NCI-H2081 treated with DMSO at 0.1 percent for 48 hours (cell line): Measurements from ENCODE around the gene HLA-DOB.

Source experiments
- DNase-seq: peaks from one replicate; lab custom pipeline; 2025; lab: John Stamatoyannopoulos, UW

HLA-DOB gene

DNA sequence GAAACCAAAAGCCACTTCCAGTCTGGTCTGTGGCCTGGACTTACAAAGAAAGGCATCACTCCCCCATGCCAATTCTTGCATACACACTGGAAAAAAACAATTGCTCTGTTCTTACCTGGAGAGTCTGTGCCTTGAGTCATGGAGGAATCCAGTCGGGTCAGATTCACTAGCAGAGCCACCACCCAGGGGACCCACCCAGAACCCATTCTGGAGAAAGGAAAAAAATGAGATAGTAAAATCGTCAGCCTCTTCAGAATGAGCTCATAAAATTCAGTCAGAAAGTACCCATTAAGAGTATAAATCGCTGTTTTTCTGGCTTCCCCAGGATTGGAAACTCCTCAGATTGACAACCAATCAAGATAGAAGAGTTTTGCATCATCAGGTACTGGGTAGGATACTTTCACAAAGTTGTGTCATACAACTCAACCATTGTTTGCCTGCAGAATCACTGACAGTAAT is at the start of gene HLA-DOB:
TSS of gene HLA-DOB (minus strand) at position 257 of the 459 bp plus-strand sequence. CDS start at position 206, 51 bp downstream.
- no peak for DNase-seq

DNA sequence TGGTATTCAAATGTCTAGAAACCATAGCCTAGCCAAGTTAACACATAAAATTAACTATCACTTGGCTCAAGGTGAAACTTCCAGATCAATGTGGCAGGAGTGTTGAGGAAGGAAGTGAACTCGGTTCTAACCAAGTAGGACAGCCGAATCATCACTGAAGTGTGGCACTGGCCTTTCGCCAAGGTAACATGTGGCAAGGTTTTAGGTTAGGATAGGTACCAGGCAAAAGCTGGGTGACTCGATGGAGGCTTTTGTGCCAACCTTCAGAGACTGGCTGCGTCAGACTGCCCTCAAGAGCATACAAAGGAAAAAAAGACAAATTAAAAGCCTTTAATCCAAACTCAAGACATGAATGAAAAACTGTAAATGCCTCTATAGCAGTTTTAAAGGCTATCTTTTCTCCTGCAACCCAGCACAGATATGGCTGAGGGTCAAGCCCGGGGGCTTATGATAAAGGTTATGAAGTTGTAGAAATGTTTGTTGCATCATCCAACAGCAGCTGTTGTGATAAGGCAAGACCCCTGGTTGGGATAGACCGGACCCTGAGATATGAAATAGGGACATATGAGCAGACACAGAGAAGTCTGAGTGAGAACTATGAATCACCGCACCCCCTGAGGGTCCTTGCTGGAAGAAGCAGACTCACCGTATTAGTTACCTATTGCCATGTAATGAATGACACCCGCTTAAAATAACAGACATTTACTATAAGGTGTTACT is 49.1 kb upstream of the HLA-DOB start:
- no peak for DNase-seq

DNA sequence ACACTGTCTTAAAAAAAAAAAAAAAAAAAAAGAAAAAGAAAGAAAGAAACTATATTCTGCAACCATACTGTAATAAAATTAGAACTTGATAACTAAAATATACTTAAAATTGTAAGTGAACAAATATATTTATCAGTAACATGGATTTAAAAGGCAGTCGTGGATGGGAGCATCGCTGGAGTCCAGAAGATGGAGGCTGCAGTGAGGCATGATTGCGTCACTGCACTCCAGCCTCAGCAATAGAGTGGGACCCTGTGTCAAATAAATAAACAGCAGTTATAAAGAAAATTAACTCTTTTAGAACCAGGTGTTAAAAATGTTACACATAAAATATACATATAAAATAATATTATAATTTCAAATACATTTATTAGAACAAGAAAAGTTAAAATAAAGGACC is 45.9 kb upstream of the HLA-DOB start:
- no peak for DNase-seq

DNA sequence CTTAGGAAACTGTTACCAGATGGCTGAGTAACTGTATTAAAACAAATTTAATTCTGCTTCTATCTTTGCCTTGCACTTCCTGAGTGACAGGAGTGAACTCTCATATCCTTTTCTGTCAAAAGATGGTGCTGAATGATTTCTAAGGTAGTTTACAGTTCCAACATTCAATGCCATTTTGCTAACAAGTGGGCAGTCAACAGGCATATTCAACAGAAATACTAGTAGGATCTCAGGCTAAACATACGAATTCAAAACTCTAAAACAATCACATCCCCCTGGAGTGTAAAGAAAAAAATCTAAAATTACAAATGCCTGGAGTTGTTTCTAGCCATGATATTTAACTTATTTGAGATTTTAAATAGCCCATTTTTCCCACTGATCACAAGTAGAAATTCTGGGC is 43.9 kb upstream of the HLA-DOB start:
- no peak for DNase-seq

DNA sequence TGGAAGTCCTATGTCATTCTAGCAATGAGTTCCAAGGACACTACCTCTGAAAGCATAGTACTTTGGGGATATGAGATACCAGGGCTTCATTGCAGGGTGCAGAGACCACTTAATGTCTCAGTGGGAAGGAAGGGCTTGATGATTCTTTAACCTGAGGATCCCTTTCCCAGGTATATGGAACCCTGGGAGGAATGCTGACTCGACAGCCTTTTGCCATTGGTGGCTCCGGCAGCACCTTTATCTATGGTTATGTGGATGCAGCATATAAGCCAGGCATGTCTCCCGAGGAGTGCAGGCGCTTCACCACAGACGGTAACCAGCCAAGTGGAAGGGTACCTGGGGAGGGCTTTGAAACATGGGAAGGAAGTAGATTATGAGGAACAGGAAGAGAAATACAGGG is 41.4 kb upstream of the HLA-DOB start:
- DNase-seq = no peak

DNA sequence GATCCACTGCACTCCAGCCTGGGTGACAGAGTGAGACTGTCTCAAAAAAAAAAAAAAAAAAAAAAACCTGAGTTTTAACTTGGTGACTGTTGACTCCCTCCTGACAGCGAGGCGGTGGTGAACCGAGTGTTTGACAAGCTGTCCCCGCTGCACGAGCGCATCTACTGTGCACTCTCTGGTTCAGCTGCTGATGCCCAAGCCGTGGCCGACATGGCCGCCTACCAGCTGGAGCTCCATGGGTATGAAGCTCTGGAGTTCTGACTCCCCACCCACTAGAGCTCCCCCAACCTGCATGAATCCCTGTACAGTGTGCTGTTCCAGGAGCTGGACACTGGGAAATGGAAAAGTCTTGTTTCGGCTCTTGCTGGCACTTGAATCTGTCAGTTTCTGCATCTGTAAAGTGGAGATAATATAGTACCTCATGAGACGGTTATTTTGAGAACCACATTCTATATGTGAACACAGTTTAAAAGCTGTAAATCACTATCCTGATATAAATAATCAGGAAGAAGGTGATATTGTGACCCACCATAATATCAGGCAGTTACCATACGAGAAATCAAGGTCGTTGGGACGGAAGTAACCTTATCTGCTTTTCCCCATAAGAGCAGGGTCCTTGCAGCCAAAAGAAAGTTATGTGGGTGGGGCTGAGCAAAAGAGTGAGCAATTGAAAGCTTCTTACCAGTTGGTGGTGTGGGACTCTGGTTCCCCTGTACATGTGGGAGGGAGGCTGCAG is 40.5 kb upstream of the HLA-DOB start:
- no peak for DNase-seq

DNA sequence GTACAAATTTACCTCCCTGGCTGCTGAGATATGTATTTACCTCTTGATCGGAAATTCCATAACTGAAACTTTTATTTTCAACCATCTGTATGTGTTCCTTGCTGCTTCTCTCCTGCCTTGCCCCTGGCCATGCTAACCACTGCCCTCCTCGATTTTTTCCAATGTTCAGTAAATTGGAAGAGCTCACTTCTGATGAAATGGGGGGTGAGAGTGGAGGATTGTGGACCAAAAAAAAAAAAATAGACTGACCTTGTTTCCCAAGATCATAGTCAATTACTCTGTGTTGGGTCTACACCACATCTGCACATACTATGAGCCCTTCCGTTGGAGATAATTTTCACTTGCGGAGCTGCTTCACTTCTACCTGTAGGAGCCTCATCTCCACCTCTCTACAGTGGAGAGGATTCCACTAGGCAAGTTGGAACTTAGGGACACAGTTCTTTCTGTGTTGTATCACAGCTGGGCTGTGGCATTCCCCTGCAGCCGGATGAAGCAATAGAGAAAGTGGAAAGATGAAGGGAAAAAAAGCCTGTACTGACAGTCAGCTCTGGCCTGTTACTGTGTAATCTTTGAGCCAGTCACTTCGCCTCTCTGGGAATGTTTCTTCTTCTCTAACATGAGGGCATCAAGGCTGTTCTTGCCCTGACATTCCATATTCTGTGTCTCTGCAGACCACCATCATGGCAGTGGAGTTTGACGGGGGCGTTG is 38.8 kb upstream of the HLA-DOB start:
- no peak for DNase-seq

DNA sequence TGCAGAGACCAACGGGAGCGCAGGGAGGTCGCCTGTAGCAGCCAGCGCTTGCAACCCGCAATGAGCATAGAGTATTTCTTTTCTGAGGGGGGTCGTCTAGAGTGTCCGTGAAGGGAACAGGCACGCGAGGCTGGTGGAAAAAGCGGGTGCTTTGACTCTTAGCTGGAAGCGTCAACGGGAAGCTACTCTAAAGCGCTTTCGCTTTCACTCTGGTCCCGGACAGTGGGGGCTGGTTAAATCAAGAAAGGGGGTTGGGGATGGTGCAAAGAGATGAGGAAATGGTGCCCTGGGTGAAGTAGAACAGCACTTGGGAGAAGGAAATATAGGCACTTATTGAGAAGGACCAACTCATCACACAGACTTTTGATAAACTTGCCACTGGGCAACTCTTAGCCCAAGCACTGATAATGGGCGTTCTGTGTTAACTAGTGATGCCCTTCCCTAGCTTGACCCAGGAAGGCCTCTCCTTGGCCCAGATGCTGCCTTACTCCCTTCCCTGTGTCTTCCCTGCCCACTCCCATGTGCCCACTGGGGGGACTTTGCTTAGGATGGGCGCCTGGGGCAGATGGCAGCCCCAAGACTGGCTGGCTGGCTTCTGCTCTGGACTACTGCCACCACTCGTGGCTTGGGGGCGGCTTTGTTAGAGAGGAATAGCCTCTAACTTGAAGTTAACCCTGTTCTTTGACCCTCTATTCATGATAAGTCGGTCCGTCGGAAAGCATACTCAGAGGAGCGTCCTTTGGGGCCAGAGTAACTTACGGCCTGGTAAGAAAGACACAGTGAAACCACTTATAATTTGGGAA is 37.8 kb upstream of the HLA-DOB start:
- no peak for DNase-seq

DNA sequence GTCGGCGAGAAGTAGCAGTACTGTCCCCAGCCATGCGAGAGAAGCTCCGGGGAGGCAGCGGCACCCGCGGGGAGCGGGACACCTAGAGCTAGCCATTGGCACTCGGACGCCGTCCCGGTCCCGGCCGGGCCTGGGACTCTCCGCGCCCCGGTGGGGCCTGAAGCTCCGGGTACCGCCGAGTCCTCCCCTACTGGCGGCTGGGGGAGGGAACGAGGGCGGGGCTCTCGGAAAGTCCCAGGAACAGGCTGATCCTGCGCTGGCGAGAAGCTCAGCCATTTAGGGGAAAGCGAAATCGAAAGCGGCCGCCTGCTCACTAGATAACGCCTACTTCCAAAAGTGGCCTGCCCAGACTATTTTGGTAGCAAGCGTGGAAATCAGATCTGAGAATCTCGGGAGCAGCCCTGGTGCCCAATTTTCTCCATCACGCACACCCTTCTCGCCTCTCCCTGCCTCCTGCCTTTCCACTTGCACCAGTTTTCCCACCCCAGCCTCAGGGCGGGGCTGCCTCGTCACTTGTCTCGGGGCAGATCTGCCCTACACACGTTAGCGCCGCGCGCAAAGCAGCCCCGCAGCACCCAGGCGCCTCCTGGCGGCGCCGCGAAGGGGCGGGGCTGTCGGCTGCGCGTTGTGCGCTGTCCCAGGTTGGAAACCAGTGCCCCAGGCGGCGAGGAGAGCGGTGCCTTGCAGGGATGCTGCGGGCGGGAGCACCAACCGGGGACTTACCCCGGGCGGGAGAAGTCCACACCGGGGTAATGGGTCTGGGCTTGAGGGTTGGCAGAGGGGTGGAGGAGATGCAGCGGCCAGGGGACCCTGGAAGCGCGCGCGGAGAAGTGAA is 37.0 kb upstream of the HLA-DOB start, which contains the start of the genes PSMB9 and TAP1:
TSS of gene PSMB9 (plus strand) at position 652 of the 835 bp plus-strand sequence. CDS start at position 690, 38 bp downstream.
TSS of gene TAP1 (minus strand) at position 164 of the 835 bp plus-strand sequence. CDS start at position 96, 68 bp downstream.
- no peak for DNase-seq

DNA sequence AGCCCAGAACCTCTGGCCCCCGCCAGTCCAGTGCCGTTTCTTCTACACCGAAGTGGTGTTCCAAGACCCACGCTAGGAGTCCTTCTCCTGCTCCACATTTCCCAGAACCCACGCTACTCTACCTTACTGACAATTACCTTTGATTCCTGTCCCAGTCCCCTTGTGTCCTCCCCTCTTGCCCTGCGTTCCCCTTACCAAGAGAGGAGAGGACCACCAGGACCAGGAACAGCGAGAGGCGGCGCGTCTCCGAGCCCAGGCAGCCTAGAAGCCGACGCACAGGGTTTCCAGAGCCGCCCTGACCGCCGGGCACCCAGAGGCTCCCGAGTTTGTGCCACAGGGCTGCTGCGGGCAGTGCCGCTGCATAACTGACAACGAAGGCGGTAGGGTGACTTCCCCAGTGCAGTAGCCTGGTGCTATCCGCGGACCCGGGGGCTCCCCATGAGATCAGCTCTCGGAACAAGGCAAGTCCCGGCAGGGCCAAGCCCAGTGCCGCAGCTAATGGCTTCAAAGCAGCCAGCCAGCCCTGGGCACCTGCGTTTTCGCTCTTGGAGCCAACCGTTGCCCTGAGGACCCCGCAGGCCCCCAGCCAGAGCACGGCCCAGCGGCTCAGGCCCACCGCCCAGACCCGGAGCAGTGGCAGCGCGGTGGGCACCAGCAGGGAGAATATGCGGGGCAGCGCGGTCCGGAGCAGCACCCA is 36.2 kb upstream of the HLA-DOB start:
- DNase-seq = no peak

DNA sequence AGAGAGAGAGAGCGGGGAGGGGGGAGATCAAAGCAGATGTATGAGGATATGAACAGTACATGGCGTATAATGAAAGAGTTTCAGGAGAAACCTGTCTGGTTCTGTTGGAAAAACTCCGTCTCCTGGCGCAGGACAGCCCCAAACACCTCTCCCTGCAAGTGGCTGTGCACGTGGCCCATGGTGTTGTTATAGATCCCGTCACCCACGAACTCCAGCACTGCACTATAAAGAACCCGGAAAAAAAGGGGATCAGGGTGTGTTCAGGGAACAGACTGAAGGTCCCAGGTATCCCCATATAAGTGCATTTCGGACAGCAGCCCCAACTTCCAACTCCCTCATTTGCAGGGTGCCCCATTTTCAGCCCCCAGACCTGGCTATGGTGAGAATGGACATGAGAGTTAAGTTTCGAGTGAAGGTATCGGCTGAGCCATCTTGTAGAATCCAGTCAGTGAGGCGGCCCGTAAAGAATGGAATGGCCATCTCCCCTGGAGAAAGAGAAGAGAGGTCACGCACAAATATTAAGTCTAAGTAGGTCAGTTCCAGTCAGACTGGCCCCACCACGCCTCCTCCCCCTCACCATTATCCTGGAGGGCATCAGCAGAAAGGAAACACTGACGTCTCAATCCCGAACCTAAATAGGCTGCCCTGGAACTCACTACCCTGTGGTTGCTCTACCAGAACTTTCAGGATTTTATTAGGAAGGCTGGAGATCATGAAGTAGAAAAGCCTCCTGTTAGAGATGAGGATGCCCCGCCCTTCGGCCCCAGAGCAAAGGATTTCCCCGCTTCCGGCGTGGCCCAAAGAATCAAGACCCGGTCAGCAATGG is 35.4 kb upstream of the HLA-DOB start:
- DNase-seq = no peak

DNA sequence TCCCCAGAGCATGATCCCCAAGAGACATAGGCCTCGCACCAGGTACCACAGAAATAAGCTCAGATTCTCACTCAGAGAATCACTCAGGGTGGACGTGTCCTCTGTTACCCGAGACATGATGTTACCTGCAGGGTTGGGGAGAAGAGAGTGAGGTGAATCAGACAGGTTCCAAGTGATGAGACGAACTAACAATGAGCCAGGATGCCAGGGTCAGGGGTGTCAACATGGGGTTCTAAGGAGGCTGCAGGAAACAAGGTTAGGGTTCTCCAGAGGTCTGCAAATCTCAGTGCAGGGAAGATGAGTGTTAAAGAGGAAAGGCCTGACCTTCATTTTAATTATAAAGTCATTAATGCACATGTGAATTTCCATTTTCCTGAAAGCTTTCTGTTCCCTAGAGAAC is 34.2 kb upstream of the HLA-DOB start:
- DNase-seq = no peak

DNA sequence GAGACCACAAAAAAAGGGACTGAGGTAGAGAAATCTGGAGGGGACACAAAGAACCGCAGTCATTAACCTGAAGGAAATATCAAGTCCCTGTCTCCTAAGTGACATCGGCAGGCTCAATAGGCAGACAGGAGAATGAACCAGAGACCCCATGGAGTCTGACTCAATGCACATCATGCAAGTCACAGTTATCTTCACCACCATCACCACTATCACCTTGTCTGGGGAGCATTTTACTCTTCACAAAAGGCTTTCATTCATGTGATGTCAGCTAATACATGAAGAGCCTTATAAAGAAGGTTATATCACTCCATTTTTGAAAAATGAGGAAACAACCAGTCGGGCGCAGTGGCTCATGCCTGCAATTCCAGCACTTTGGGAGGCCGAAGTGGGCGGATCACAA is 32.3 kb upstream of the HLA-DOB start:
- DNase-seq = no peak

DNA sequence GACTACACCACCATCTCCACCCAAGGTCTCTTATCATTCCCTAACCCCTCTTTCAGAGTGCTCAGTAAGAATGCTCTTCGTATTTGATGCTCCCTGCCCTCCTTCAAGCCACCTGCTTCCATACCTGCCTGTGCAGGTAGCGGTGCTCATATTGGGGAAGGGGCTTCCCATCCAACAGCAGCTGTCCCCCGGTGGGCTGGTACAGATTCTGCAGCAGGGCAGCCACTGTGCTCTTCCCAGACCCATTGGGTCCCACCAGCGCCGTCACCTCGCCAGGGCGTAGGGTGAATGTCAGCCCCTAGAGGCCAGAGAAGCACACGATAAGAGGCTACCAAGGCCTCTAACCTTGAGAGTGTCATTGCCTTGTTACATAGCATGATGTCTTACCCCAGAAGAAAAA is 31.0 kb upstream of the HLA-DOB start:
- no peak for DNase-seq

DNA sequence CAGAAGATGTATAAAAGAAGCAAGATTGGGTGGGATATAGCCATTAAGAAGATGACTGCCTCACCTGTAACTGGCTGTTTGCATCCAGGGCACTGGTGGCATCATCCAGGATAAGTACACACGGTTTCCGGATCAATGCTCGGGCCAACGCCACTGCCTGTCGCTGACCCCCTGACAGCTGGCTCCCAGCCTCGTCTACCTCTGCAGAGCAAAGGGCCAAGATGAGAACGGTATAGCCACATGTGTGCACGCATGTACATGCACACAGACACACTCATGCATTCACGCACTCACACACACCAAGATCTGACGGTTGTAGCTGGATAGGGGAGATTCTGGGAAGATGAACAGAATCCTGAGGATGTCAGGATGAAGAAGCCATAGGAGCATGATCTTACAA is 30.2 kb upstream of the HLA-DOB start:
- no peak for DNase-seq

DNA sequence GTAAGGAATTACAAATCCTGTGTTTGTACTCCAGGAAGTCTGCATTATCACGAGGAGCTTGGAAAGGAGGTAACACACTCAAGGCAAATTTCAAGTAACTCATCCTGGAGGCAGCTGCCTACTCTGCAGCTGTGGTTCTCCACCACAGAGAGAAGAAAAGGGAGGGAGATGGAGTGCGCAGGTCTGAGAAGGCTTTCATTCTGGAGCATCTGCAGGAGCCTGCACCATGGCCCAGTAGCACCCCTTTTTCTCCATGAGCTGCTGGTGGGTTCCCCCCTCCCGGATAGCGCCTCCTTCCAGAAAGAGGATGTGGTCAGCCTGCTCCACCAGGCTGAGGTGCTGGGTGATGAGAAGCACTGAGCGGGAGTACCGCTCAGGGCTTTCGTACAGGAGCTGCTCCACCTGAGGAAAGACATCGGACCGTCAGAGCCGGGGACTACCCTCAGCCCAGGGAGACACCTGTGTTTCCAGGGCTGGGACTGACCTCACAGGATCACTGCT is 28.6 kb upstream of the HLA-DOB start:
- no peak for DNase-seq

DNA sequence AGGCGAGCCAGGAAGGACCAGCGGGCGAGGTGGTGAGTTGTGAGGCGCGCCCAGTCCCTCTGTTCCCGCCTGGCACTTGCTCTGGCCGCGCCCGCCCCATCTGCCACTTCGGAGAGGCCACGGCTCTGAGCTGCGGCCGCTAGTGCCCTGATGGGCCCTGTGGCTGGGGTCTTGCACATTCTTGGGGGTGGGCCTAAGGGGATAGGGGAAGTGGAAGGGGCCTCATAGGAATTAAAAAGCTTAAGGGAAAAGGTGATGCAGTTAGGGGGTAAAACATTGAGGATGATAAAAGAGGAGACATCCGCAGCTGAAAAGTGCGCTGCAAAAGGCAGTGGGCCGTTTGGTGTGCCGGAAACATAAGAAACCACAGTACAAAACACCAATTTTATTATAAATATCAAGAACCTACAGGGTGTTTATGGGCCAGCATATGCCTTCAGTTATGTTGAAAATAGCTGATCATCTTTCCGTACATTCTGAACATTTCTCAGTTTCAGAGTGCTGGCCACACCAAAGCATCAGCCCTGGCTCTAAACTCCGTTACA is 28.1 kb upstream of the HLA-DOB start:
- no peak for DNase-seq

DNA sequence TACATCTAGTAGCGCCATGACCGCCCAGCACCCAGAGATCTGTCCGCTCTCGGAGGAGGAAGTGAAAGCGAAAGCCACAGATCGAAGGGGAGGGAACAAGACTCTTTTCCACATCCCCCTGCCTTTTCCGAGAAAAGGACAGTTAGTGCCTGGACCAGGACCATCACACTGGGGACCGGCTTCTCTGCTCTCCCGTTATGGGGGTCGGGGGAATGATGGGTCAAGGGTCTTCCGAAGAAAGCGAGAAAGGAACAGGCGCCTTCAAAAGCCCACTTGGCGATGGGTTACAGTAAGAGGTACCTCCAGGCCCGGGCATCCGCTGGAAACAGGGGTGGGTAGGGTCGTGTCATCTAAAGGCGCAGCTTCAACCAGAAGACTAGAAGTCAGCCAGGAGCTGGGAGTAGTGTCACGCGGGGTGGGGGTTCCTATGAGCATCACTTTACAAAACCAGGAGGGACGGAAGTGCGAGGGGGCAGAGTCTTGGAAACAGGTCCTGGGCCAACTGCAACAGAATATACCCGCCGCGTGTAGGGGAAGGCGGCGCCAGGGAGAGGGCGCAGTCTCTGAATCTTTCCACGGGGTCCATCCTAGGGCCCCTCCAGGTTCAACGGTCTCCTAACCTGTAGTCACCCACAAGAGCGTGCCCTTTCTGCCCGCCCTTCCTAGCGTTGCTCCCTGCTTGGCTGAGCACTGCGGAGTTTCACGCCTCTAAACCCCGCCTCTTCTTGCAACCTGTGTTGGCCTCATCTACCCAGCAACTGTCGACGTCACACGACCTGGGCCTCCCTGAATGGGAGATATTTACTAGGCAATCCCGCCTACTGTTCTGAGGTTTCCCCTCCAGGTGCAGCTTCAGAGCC is 27.4 kb upstream of the HLA-DOB start, which contains the start of gene PSMB8:
TSS of gene PSMB8 (minus strand) at position 69 of the 860 bp plus-strand sequence. CDS start at position 18, 51 bp downstream.
- DNase-seq = peak; percentile 89
